WERI-Rb-1 (cell line): Measurements from ENCODE around the gene PARP4.
"Not testable (repeated sequence)": the region's sequence is repeated elsewhere in the genome, so short reads cannot be mapped to it uniquely, and the experiment has no call there.

Experiments
- DNase-seq: peaks from one replicate; pipeline ENCODE4 v3.0.0-alpha.2; 2020
- H3K27ac ChIP-seq: fragments of 250-450 bp; sonication (Bioruptor Pico); 2 replicates; pipeline ENCODE4 v1.5.1; 2020; ENCODE audit warnings: mild to moderate bottlenecking, moderate library complexity
- H3K27me3 ChIP-seq: fragments of 250-450 bp; sonication (Bioruptor Pico); 2 replicates; pipeline ENCODE4 v1.5.1; 2021; ENCODE audit warnings: mild to moderate bottlenecking, low read depth, moderate library complexity; ENCODE audit not compliant: insufficient read depth, severe bottlenecking
- H3K36me3 ChIP-seq: fragments of 250-450 bp; sonication (Bioruptor Pico); 2 replicates; pipeline ENCODE4 v1.5.1; 2020; ENCODE audit warnings: mild to moderate bottlenecking, moderate library complexity
- H3K4me3 ChIP-seq: 2 replicates; pipeline ENCODE4 v1.5.1; 2011; ENCODE audit warnings: low read depth, mild to moderate bottlenecking, control low read depth, low read length
- H3K9me3 ChIP-seq: fragments of 250-450 bp; sonication (Bioruptor Pico); 2 replicates; pipeline ENCODE4 v1.5.1; 2021; ENCODE audit warnings: mild to moderate bottlenecking, moderate library complexity; ENCODE audit not compliant: severe bottlenecking
- CTCF ChIP-seq: IDR thresholded peaks from 2 replicates; pipeline ENCODE4 v1.5.1; 2011; ENCODE audit warnings: low read depth, mild to moderate bottlenecking, control low read depth, inconsistent platforms, low read length

PARP4 gene

DNA sequence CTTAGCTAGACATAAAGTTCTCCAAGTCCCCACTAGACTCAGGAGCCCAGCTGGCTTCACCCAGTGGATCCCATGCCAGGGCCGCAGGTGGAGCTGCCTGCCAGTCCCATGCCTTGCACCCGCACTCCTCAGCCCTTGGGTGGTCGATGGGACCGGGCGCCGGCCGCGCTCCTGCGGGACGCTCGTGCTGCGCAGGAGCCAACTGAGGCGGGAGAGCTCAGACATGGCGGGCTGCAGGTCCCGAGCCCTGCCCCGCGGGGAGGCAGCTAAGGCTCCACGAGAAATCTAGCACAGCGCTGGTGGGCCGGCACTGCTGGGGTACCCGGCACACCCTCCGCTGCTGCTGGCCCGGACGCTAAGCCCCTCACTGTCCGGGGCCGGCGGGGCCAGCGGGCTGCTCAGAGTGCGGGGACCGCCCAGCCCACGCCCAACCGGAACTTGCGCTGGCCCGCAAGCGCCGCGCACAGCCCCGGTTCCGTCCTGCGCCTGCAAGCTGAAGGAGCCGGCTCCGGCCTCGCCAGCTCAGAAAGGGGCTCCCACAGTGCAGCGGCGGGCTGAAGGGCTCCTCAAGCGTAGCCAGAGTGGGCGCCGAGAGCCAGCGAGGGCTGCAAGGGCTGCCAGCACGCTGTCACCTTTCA, 5.8 kb downstream of the PARP4 start:
- no peak for TF ChIP-seq CTCF
- H3K4me3 ChIP-seq = no peak overlapping the region
- H3K9me3 ChIP-seq = peaks cover 4% of the 10 kb centered on the region
- no peaks in the 10 kb centered on the region for H3K27me3 ChIP-seq
- H3K27ac ChIP-seq = no peak overlapping the region
- no peak for DNase-seq
- peaks cover 30% of the 10 kb centered on the region for H3K36me3 ChIP-seq

DNA sequence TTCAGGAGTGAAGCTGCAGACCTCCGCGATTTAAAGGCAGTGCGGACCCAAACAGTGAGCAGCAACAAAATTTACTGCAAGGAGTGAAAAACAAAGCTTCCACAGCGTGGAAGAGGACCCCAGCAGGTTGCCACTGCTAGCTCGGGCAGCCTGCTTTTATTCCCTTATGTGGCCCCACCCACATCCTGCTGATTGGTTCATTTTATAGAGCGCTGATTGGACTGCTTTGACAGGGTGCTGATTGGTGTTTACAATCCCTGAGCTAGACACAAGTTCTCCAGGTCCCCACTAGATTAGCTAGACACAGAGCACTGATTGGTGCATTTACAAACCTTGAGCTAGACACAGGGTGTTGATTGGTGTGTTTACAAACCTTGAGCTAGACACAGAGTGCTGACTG, 6.3 kb downstream of the PARP4 start:
- H3K27ac ChIP-seq, H3K4me3 ChIP-seq, DNase-seq, H3K27me3 ChIP-seq, H3K9me3 ChIP-seq: not testable (repeated sequence)
- H3K36me3 ChIP-seq = peaks cover 33% of the 10 kb centered on the region

GRCh38 chr13:24505756-24506155, 6.8 kb downstream of the PARP4 start:
- no peak for TF ChIP-seq CTCF
- H3K27me3 ChIP-seq = no peaks in the 10 kb centered on the region
- H3K27ac ChIP-seq = no peak overlapping the region
- no peak for DNase-seq
- H3K4me3 ChIP-seq = no peak overlapping the region
- H3K9me3 ChIP-seq = peaks cover 4% of the 10 kb centered on the region
- H3K36me3 ChIP-seq = peaks cover 33% of the 10 kb centered on the region

DNA sequence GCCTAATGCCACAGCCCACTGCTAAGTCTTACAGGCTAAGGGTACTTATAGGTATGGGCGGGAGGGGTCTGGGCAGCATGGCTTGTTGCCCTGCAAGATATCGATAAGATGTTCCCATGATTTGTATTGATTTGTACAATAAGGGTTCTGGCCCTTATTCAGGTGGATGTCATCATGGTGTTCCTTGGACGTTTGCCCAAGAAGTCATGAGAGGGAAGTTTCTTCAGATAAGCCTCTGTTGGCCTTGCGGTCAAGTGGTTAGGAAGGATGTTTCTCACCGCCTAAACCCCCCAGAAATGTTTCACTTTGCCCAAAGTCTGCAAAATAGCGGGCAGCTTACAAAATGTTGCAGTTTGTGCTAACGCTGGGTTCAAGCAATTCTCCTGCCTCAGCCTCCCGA, 7.3 kb downstream of the PARP4 start:
- no peak for TF ChIP-seq CTCF
- Histone ChIP-seq H3K4me3 (no peak overlapping the region), H3K9me3 (peaks cover 4% of the 10 kb centered on the region), H3K27ac (no peak overlapping the region), H3K36me3 (peaks cover 33% of the 10 kb centered on the region), H3K27me3 (no peaks in the 10 kb centered on the region)
- DNase-seq = no peak

DNA sequence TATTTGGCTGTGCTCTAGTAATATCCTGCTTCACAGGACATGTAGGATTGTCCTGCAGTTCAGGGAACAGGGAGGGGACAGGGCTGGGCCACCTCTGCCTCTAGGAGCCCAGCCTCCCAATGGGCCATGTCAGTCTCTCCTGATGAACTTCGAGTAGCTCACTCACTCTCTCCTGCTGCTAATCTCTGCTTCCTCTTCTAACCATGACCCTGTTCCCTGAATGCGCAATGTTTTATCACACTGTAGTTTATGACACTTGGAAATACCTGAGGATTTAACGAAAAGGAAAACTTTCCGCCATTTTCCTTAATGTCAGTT, 9.2 kb downstream of the PARP4 start:
- H3K9me3 ChIP-seq = peaks cover 4% of the 10 kb centered on the region
- no peaks in the 10 kb centered on the region for H3K27me3 ChIP-seq
- no peak for TF ChIP-seq CTCF
- no peak overlapping the region for H3K4me3 ChIP-seq
- peaks cover 28% of the 10 kb centered on the region for H3K36me3 ChIP-seq
- DNase-seq = no peak
- no peak overlapping the region for H3K27ac ChIP-seq

DNA sequence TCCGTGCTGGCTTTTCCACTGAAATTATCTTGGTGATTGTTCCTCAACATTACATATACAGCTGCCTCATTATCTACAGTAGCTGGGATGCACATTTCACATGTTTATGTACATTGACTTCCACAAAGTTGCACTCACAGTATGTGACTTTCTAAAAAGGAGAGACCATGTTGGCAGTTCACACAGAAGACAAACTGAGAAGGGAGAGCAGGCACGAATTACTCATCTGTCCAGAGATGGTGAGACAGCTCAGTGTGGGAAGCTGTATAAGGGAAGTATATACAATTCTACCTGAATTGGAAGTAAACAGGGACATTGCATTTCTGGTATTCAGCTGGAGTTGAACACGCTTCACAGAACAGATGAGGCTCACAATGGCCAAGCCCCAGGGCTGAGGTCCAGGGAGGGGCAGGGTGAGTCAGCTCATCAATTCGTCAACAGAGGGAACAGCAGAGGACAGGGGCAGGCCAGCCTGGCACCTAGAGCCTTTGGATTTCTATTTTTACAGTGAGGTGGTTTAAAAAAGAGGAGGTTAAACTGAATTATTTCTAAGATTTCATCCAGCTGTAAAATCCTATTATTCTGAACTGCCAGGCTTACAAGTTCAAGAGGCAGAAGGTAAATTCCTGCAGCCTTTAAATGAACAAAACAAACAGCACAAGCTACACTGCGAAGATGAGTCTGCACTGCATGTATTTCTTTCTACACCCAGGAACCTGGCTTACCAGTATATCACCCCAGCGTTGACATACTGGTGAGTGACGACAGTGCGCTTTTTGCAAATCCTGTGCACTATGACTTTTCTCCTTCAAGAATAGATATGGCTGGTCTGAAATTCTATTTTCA, 9.8 kb downstream of the PARP4 start:
- DNase-seq = no peak
- no peak for TF ChIP-seq CTCF
- Histone ChIP-seq H3K9me3 (peaks cover 4% of the 10 kb centered on the region), H3K4me3 (no peak overlapping the region), H3K27ac (no peak overlapping the region), H3K27me3 (no peaks in the 10 kb centered on the region), H3K36me3 (peaks cover 27% of the 10 kb centered on the region)
